Caco-2 (cell line): Measurements from ENCODE around the gene ITM2C. TPM values are rescaled to one million over a fixed set of nuclear protein-coding genes. Genes with fewer than 3 reads are reported as not detected.
A peak's percentile ranks its signal among the peaks of the same experiment; 100 is the strongest.

Source experiments
- BruUV-seq: library from RNA; stranded (reverse); fragments of 400-500 nt; replicated peaks from 2 replicates; lab custom pipeline; 2021; lab: Mats Ljungman, UMichigan
- CTCF ChIA-PET: fragments of 300-600 bp; sonication (Branson Sonifier 250); formaldehyde crosslinking; loops from one replicate; lab custom pipeline; 2022; ENCODE audit warnings: antibody characterized with exemption; lab: Charles Lee
- POLR2A ChIA-PET: fragments of 300-600 bp; sonication (Branson Sonifier 250); formaldehyde crosslinking; loops from one replicate; lab custom pipeline; 2022; ENCODE audit warnings: antibody characterized with exemption; lab: Charles Lee
- DNase-seq, 2 experiments: peaks; one replicate each; pipeline versions ENCODE4 v3.0.0 to v3.0.0-alpha.2; 2020 to 2022
- H3K27me3 ChIP-seq: replicated peaks from 2 replicates; pipeline ENCODE4 v1.6.0; 2011; ENCODE audit warnings: low read length; ENCODE audit not compliant: control insufficient read depth, insufficient read depth
- H3K36me3 ChIP-seq: 2 replicates; pipeline ENCODE4 v1.5.1; 2011; ENCODE audit warnings: low read length; ENCODE audit not compliant: control insufficient read depth, insufficient read depth
- H3K4me1 ChIP-seq: fragments of 250-450 bp; sonication (Bioruptor Pico); 2 replicates; pipeline ENCODE4 v1.5.1; 2020; ENCODE audit warnings: mild to moderate bottlenecking
- H3K4me3 ChIP-seq: 2 replicates; pipeline ENCODE4 v1.5.1; 2011; ENCODE audit warnings: low read depth, mild to moderate bottlenecking, control low read depth, low read length
- H3K9me3 ChIP-seq: fragments of 250-450 bp; sonication (Bioruptor Pico); 2 replicates; pipeline ENCODE4 v1.5.1; 2020; ENCODE audit warnings: mild to moderate bottlenecking, moderate library complexity
- H3K27ac Mint-ChIP-seq: one replicate; pipeline ENCODE4 v1.8.0; 2022; ENCODE audit warnings: mixed read lengths; ENCODE audit not compliant: unreplicated experiment
- H3K27me3 Mint-ChIP-seq: one replicate; pipeline ENCODE4 v1.8.0; 2022; ENCODE audit warnings: mixed read lengths; ENCODE audit not compliant: insufficient read depth, unreplicated experiment
- H3K36me3 Mint-ChIP-seq: one replicate; pipeline ENCODE4 v1.8.0; 2022; ENCODE audit warnings: mild to moderate bottlenecking, mixed read lengths; ENCODE audit not compliant: insufficient read depth, unreplicated experiment
- H3K4me1 Mint-ChIP-seq: one replicate; pipeline ENCODE4 v1.8.0; 2022; ENCODE audit warnings: low read depth, mixed read lengths; ENCODE audit not compliant: unreplicated experiment
- H3K4me3 Mint-ChIP-seq: one replicate; pipeline ENCODE4 v1.8.0; 2022; ENCODE audit warnings: mild to moderate bottlenecking, moderate library complexity, mixed read lengths; ENCODE audit not compliant: unreplicated experiment
- H3K9me3 Mint-ChIP-seq: one replicate; pipeline ENCODE4 v1.8.0; 2022; ENCODE audit warnings: mixed read lengths; ENCODE audit not compliant: unreplicated experiment
- intact Hi-C: fragments of 100-400 bp; cut with micrococcal nuclease; formaldehyde crosslinking; loops from one replicate; pipeline ENCODE4 v1.10.0; 2022; ENCODE audit not compliant: unreplicated experiment
- total RNA-seq: library from RNA; stranded (reverse); gene quantifications from 2 replicates; pipeline ENCODE4 v1.2.3, GENCODE V29; 2022
- TF ChIP-seq, protein P1 (sequence below), 2 experiments: fragments of 200-600 bp in 1 of 2; IDR thresholded peaks; 1 replicate in 1 of 2; 2 replicates in 1 of 2; pipeline versions ENCODE4 v1.5.1 to v1.8.0; 2011 to 2022; ENCODE audit warnings: antibody characterized with exemption in 1 of 2, control low read depth in 1 of 2, inconsistent platforms in 1 of 2, low read depth in 1 of 2, low read length in 1 of 2, mild to moderate bottlenecking in 1 of 2, moderate library complexity in 1 of 2; ENCODE audit not compliant: insufficient read depth in 1 of 2, severe bottlenecking in 1 of 2, unreplicated experiment in 1 of 2

Gene ITM2C
- total RNA-seq, 1 experiment from 2014 or later = 136 TPM

DNA sequence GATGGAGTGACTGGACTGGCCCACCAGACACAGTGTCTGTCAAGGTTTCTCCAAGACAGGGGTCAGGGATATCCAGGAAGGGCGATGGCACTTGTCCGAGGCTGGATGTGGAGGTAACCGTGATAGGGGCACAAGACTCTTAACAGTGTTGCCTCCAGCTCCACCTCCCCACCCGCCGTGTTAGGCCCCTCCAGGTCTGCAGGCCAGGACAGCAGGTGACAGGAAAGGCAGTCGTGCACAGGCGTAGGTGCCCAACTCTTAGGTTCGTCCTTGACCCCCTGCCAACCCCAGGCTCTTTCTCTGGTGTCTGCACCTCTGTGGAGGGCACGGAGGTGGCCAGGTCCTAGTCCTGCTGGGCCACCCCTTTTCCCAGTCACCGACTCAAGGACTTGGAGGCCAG is 10.1 kb downstream of the ITM2C start:
- peak overlapping the region; percentile 65 for H3K27ac Mint-ChIP-seq
- H3K27me3 ChIP-seq = no peaks in the 10 kb centered on the region
- intact Hi-C loops = loop anchor here (5.0 kb wide), 1 partner anchor 37 kb away; no protein-coding TSS in a partner anchor
- H3K4me1 Mint-ChIP-seq = peaks cover 9% of the 10 kb centered on the region
- 0 out of 2 replicates have a peak, but pooled peaks cover 1% of the 10 kb centered on the region for H3K36me3 ChIP-seq
- H3K36me3 Mint-ChIP-seq = peaks cover 35% of the 10 kb centered on the region
- ChIA-PET CTCF (no interaction called here), POLR2A (no interaction called here)
- no TSS peak for BruUV-seq
- H3K4me3 Mint-ChIP-seq = no peak overlapping the region
- no peaks in the 10 kb centered on the region for H3K27me3 Mint-ChIP-seq
- H3K9me3 ChIP-seq = no peaks in the 10 kb centered on the region
- no peaks in the 10 kb centered on the region for H3K9me3 Mint-ChIP-seq
- H3K4me3 ChIP-seq = no peak overlapping the region
- TF ChIP-seq, protein P1, sequence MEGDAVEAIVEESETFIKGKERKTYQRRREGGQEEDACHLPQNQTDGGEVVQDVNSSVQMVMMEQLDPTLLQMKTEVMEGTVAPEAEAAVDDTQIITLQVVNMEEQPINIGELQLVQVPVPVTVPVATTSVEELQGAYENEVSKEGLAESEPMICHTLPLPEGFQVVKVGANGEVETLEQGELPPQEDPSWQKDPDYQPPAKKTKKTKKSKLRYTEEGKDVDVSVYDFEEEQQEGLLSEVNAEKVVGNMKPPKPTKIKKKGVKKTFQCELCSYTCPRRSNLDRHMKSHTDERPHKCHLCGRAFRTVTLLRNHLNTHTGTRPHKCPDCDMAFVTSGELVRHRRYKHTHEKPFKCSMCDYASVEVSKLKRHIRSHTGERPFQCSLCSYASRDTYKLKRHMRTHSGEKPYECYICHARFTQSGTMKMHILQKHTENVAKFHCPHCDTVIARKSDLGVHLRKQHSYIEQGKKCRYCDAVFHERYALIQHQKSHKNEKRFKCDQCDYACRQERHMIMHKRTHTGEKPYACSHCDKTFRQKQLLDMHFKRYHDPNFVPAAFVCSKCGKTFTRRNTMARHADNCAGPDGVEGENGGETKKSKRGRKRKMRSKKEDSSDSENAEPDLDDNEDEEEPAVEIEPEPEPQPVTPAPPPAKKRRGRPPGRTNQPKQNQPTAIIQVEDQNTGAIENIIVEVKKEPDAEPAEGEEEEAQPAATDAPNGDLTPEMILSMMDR (IDR thresholded peaks at IDR 0.05; ENCODE audit: insufficient read depth in 1 of 2, low read depth in 1 of 2, low read length in 1 of 2, severe bottlenecking in 1 of 2, unreplicated experiment in 1 of 2) = no peak
- H3K4me1 ChIP-seq = peaks cover 26% of the 10 kb centered on the region
- DNase-seq = no peak

DNA sequence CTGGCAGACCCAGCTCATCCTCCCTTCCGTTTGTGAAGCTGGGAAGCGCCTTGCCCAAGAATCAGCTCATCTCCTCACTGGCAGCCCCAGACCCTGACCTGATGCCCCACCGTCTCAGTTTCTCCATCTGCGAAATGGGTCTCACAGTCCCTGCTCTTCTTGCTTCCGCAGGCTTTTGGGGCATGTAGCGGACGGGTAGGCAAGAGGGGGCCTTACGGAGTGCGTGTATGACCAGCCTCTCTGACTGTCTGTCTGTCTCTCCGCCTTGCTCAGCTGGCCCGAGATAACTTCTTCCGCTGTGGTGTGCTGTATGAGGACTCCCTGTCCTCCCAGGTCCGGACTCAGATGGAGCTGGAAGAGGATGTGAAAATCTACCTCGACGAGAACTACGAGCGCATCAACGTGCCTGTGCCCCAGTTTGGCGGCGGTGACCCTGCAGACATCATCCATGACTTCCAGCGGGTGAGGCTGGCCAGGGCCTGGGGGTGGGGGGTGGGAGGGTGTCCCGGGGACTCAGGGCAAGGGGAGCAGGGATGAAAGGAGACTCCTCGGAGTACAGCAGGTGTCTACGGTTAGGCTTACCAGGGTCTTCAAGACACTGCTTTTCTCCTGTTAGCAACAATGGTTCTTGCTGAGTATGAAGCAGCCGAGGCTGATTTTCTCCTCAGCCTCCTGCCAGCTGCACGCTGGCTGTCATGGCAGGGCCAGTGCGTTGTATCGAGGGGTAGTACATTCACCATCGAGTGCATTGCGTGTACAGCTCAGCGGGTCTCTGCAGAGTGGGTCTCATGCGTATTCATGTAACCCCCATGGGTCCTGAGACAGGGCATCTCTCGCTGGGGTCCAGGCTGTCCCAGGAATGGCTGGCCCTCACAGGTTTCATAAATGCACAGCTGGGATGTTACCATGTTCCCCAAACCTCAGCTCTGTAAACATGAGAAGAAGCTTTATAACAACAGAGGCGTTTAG is 10.9 kb downstream of the ITM2C start:
- 0 out of 2 replicates have a peak, but pooled peaks cover 1% of the 10 kb centered on the region for H3K36me3 ChIP-seq
- peaks cover 33% of the 10 kb centered on the region for H3K36me3 Mint-ChIP-seq
- POLR2A ChIA-PET = no interaction called here

DNA sequence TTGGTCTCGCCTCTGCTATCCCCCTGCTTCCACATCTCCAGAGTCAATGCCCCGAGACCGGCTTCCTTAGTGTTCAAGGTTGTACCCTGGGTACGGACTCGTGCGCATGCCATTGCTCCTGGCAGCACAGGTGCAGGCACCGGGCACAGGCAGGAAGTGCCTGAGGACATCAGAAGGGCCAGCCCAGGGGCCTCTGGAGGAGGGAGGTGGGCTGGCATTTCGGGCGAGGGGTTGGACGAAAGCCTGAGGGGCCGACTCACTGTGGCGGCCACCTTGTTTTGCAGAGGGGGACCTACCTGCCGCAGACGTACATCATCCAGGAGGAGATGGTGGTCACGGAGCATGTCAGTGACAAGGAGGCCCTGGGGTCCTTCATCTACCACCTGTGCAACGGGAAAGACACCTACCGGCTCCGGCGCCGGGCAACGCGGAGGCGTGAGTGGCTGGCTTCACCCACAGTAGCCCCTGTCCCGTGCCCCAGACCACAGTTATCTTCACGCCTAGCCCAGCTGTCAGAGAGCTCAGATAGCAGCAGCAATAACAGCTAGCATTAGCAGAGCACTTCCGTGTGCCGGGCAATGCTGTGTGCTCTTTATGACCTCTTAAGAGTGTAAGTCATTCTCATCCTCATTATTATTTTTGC is 12.5 kb downstream of the ITM2C start:
- intact Hi-C loops = no loop called here
- Histone ChIP-seq H3K4me1 (peaks cover 2% of the 10 kb centered on the region; the same call in 1 of the 2 replicates), H3K4me3 (no peak overlapping the region), H3K36me3 (0 out of 2 replicates have a peak, but pooled peaks cover 1% of the 10 kb centered on the region), H3K9me3 (no peaks in the 10 kb centered on the region), H3K27me3 (no peaks in the 10 kb centered on the region)
- no peaks in the 10 kb centered on the region for H3K4me1 Mint-ChIP-seq
- DNase-seq = no peak
- peaks cover 28% of the 10 kb centered on the region for H3K36me3 Mint-ChIP-seq
- H3K9me3 Mint-ChIP-seq = no peaks in the 10 kb centered on the region
- TF ChIP-seq, protein P1 (IDR thresholded peaks at IDR 0.05; ENCODE audit: insufficient read depth in 1 of 2, low read depth in 1 of 2, low read length in 1 of 2, severe bottlenecking in 1 of 2, unreplicated experiment in 1 of 2) = no peak
- POLR2A ChIA-PET = no interaction called here
- no TSS peak for BruUV-seq
- no peak overlapping the region for H3K27ac Mint-ChIP-seq
- CTCF ChIA-PET = no interaction called here
- no peaks in the 10 kb centered on the region for H3K27me3 Mint-ChIP-seq
- no peak overlapping the region for H3K4me3 Mint-ChIP-seq

More for the DNA sequence above, 10.9 kb downstream of the ITM2C start:
- DNase-seq = no peak
- TF ChIP-seq, protein P1 (IDR thresholded peaks at IDR 0.05; ENCODE audit: insufficient read depth in 1 of 2, low read depth in 1 of 2, low read length in 1 of 2, severe bottlenecking in 1 of 2, unreplicated experiment in 1 of 2) = no peak
- Histone ChIP-seq H3K9me3 (no peaks in the 10 kb centered on the region), H3K27me3 (no peaks in the 10 kb centered on the region), H3K4me1 (peaks cover 18% of the 10 kb centered on the region), H3K4me3 (no peak overlapping the region)
- Mint-ChIP-seq H3K27me3 (no peaks in the 10 kb centered on the region), H3K4me1 (peaks cover 2% of the 10 kb centered on the region), H3K9me3 (no peaks in the 10 kb centered on the region), H3K27ac (no peak overlapping the region), H3K4me3 (no peak overlapping the region)
- CTCF ChIA-PET = no interaction called here
- no TSS peak for BruUV-seq
- intact Hi-C loops = no loop called here
